WERI-Rb-1 (cell line): ENCODE results near the gene KLHL29.

Experiments used
- DNase-seq: peaks from one replicate; pipeline ENCODE4 v3.0.0-alpha.2; 2020
- H3K27ac ChIP-seq: fragments of 250-450 bp; sonication (Bioruptor Pico); 2 replicates; pipeline ENCODE4 v1.5.1; 2020; ENCODE audit warnings: mild to moderate bottlenecking, moderate library complexity
- H3K27me3 ChIP-seq: fragments of 250-450 bp; sonication (Bioruptor Pico); 2 replicates; pipeline ENCODE4 v1.5.1; 2021; ENCODE audit warnings: mild to moderate bottlenecking, low read depth, moderate library complexity; ENCODE audit not compliant: insufficient read depth, severe bottlenecking
- H3K36me3 ChIP-seq: fragments of 250-450 bp; sonication (Bioruptor Pico); 2 replicates; pipeline ENCODE4 v1.5.1; 2020; ENCODE audit warnings: mild to moderate bottlenecking, moderate library complexity
- H3K4me3 ChIP-seq: 2 replicates; pipeline ENCODE4 v1.5.1; 2011; ENCODE audit warnings: low read depth, mild to moderate bottlenecking, control low read depth, low read length
- H3K9me3 ChIP-seq: fragments of 250-450 bp; sonication (Bioruptor Pico); 2 replicates; pipeline ENCODE4 v1.5.1; 2021; ENCODE audit warnings: mild to moderate bottlenecking, moderate library complexity; ENCODE audit not compliant: severe bottlenecking
- TF ChIP-seq, protein P1 (sequence below): IDR thresholded peaks from 2 replicates; pipeline ENCODE4 v1.5.1; 2011; ENCODE audit warnings: low read depth, mild to moderate bottlenecking, control low read depth, inconsistent platforms, low read length

KLHL29 gene

DNA sequence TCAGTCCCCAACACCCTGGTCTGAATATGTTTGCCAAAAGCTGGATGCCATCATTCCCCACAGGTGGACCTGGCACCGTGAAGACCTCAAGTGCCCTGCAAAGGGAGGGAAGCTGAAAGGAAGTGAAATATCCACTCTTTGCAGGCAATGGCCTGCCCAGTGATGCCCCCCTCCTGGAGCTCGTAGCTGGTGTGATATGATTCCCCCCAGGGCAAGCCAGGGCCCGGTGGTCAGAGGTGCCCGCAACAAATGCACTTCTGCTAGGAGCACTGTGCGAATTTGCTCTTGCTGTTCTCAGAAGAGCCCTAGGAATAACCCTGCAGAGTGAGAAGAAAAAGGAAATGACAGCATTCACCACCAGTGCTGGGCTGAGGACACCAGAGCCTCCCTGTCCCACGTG lies 247.4 kb downstream of the KLHL29 start:
- TF ChIP-seq, protein P1, sequence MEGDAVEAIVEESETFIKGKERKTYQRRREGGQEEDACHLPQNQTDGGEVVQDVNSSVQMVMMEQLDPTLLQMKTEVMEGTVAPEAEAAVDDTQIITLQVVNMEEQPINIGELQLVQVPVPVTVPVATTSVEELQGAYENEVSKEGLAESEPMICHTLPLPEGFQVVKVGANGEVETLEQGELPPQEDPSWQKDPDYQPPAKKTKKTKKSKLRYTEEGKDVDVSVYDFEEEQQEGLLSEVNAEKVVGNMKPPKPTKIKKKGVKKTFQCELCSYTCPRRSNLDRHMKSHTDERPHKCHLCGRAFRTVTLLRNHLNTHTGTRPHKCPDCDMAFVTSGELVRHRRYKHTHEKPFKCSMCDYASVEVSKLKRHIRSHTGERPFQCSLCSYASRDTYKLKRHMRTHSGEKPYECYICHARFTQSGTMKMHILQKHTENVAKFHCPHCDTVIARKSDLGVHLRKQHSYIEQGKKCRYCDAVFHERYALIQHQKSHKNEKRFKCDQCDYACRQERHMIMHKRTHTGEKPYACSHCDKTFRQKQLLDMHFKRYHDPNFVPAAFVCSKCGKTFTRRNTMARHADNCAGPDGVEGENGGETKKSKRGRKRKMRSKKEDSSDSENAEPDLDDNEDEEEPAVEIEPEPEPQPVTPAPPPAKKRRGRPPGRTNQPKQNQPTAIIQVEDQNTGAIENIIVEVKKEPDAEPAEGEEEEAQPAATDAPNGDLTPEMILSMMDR = no peak
- Histone ChIP-seq H3K36me3 (no peaks in the 10 kb centered on the region), H3K9me3 (no peaks in the 10 kb centered on the region), H3K27ac (no peak overlapping the region), H3K4me3 (no peak overlapping the region), H3K27me3 (no peaks in the 10 kb centered on the region)
- DNase-seq = no peak

DNA sequence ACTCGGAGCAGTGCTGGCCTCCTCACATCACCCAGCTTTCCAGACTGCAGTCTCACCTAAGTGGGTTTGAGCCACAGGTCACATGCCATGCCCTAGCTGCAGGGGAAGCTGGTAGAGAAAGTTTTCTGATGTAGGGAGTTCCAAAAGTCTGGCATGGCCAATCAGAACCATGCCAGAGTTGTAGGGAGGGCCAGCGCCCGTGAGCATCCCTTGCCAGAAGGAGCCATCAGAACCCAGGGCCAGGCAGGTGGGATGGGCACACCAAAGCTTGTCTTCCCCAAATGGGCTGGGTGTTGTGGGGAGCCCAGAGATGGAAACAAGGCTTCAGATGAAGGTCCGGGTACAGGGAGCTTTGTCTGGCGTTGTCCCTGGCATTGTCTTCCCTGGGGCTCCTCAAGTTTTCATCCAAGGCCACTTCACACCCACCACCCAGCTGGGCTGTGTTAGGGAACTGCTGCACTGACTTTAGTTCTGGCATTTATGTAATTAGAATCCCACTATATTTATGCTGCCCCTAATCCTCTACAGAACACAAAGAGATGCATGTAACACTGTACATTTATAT lies 247.9 kb downstream of the KLHL29 start:
- H3K27me3 ChIP-seq = no peaks in the 10 kb centered on the region
- H3K36me3 ChIP-seq = no peaks in the 10 kb centered on the region
- TF ChIP-seq, protein P1 = no peak
- no peak for DNase-seq
- H3K9me3 ChIP-seq = no peaks in the 10 kb centered on the region
- no peak overlapping the region for H3K4me3 ChIP-seq
- H3K27ac ChIP-seq = no peak overlapping the region

DNA sequence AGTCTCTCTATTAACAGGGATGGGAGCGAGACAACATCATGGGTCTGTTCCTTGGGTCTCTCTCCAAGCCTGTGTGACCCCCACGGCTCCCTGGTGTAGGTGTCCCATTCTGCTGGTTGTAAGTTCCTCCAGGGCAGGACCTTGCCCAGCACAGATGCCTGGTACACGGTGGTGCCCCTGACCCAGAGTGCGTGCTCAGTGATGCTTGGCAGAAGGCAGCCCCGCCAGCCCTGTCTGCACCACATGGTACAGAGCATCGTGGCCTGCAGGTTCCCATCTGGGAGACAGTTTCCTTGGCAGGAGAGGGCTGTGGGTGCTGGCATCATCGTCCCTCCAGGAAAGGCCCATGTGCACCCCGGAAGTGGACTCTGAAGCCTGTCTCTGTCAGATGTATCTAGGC lies 249.0 kb downstream of the KLHL29 start:
- H3K9me3 ChIP-seq = no peaks in the 10 kb centered on the region
- TF ChIP-seq, protein P1 = no peak
- no peak for DNase-seq

DNA sequence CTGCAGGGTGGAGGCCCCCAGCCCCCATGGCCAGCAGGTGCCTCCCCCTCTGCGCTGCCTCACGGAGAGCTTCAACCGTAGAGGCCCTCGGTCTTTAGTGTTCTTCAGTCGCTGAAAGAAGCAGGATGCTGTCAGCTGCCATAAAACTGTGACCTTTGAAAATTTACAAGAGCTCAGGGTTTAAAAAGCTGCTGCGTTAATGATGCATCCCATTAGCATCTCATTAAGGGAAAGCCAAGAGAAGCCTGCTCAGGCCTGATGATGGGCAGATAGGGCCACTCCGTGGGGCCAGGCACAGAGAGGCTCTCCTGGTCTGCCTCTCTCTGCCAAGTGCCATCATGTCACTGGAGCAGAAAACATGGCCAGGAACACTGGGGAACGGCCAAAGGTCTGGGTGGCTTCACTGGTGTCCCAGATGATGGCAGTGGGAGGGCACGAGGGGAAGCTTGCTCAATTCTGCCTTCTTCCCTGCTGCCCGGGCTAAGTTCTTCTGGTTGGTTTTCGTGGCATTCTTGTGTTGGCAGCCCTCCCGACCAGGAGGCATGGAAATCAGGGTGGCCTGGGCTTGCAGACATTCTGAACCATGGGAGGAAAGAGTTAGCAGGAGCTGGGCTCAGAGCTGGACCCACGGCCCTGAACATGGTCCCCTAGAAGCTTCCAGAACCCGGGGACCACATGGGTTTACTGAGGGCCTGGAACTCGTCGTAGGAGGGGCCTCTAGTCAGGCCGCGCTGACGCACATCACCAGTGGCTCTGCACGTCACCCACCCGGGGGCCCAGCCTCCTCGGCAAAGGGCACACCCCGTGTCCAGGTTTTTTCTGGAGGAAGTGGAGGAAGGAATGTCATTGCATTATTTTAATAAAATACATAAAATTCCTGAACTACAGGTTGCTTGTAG lies 250.7 kb downstream of the KLHL29 start:
- H3K4me3 ChIP-seq = no peak overlapping the region
- H3K36me3 ChIP-seq = peaks cover 14% of the 10 kb centered on the region
- TF ChIP-seq, protein P1 = no peak
- no peak overlapping the region for H3K27ac ChIP-seq
- H3K27me3 ChIP-seq = no peaks in the 10 kb centered on the region
- no peaks in the 10 kb centered on the region for H3K9me3 ChIP-seq
- DNase-seq = no peak

More for the DNA sequence above, 249.0 kb downstream of the KLHL29 start:
- Histone ChIP-seq H3K36me3 (no peaks in the 10 kb centered on the region), H3K27me3 (no peaks in the 10 kb centered on the region), H3K27ac (no peak overlapping the region), H3K4me3 (no peak overlapping the region)

DNA sequence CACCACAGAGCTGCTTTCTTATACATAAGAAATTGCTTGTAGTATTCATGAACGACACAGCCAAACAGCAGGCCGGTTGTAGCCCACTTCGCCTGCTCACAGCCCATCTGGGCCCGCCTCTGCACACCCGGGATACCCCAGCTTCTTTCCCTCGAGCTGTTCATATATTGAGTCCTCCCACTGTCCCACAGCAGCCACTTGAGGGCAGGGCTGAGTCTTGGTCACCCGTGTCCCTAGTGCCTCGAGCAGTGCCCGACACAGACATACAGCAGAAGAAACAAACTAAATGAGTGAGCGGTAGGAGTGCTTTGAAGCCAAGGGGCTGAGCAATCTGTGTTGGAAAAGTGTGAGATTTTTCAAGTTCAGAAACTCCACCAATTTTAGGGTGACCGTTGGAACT lies 251.4 kb downstream of the KLHL29 start:
- peaks cover 18% of the 10 kb centered on the region for H3K36me3 ChIP-seq
- TF ChIP-seq, protein P1 = peak; percentile 77
- no peak overlapping the region for H3K4me3 ChIP-seq
- no peaks in the 10 kb centered on the region for H3K9me3 ChIP-seq
- DNase-seq = peak; percentile 85
- H3K27ac ChIP-seq = no peak overlapping the region
- H3K27me3 ChIP-seq = no peaks in the 10 kb centered on the region
